CD4-positive, alpha-beta T cell treated with Interleukin-4 for 4 hours (primary cell): ENCODE results near the gene INTS7.
"Not testable (repeated sequence)": the region's sequence is repeated elsewhere in the genome, so short reads cannot be mapped to it uniquely, and the experiment has no call there.

ENCODE experiments used
- DNase-seq: peaks from one replicate; pipeline ENCODE4 v3.0.0-alpha.2; 2020

The INTS7 gene

DNA sequence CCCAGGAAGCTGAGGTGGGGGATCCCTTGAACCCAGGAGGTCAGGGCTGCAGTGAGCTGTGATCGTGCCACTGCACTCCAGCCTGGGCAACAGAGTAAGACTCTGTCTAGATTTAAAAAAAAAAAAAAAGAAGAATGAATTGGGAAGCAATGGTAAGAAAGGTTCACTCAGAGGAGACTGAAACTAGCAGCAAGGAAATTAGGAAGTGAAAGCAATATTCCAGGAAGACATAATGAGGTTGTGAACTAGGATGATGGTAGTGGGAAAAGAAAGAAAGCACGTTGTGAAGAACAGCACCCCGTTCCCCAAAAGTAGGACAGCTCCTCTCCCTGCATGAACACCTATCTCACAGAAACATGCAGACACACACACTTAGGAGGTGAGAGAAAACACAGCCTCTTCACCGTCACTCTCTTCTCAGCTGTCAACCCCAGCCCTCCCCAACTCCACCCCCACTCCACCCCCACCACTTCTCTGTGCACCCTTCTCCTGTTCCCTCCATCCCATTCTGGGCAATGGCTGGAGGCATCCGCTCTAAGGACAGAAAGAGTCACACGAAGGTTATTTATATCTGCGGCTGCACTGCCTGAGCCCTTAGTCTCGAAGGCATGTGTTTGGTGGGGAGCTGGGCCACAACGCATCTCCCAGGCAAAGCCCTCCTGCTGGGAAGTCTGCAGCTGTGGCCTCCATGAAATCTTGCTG lies 103.0 kb downstream of the INTS7 start:
- DNase-seq = no peak

GRCh38 chr1:211929683-211930082 lies 105.7 kb downstream of the INTS7 start:
- no peak for DNase-seq

DNA sequence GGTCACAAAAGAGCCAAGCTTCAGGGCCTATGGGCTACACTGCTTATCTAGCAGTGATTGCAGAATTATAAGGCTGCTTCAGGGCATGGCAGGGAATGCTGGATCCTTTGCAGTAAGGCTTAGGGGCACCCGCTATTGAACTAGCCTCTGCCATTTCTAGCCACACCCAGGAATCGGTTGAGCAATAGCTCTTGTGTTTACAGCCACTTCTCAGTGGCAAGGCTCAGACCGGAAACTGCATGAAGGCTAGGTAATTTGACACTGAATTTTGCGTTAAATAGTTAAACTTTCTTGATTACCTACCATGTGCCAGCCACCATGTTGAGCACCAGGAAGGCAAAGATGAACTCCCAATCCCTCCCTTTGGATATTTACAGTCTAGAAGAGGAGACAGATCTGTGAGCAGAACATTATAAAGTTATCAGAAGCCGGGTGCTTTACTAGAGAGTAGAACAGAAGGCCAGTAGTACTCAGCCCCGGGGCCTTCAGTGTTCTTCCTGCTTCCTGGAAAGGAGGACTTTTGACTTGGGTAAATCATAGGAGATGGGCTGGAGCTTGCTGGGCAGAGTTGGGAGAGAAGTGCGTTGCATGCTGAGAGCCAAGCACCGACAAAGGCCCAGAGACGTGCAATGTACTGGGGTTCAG lies 106.2 kb downstream of the INTS7 start:
- DNase-seq = no peak

GRCh38 chr1:211928290-211928801 lies 107.0 kb downstream of the INTS7 start:
- DNase-seq = no peak

DNA sequence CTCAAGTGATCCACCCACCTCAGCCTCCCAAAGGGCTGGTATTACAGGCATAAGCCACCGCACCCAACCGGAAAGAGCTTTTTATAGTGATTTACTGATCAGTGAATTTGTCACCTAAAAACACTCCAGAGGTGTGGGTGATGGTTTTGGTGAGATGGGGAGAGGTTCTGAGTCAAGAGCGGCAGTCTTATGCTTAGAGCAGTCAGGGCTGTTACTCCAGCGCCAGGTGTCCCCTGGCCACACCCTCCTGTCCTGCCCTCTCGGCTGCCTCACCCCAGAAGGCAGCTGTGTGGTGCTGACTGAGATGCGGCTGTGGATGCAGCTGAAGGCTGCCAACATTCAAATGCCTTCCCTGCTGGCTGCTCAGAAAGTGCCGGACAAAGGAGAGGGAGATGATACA lies 110.3 kb downstream of the INTS7 start:
- DNase-seq = no peak

GRCh38 chr1:211924256-211924655 lies 111.1 kb downstream of the INTS7 start:
- no peak for DNase-seq

GRCh38 chr1:211923095-211923494 lies 112.3 kb downstream of the INTS7 start:
- no peak for DNase-seq

GRCh38 chr1:211921579-211922095 lies 113.7 kb downstream of the INTS7 start:
- DNase-seq = no peak

DNA sequence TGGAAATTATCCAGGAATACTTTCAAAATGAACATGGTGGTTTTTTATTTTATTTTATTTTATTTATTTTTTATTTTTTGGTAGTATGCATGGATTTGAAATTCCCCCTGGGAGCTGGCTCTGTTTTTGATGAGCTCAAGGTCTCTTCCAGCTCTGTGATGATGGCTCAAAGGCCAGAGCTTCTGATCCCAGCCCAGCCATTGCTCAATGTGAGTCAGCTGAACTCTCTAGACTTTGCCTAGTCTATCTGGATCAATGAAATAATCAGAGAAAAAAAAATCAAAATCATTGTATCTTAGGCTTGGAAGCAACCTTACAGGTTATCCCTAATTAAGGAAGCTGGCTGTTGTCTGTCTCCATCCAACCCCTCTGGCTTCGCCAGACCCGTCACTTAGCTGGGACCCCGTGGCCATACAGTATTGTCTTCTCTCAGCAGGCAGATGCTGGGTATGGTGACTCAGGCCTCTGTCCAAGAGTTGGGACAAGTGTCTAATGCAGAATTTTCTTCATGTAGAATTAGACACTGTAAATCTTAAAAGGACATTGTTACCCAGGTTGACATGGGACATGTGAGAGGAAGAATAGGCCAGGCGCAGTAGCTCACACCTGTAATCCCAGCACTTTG lies 114.6 kb downstream of the INTS7 start:
- DNase-seq = no peak

DNA sequence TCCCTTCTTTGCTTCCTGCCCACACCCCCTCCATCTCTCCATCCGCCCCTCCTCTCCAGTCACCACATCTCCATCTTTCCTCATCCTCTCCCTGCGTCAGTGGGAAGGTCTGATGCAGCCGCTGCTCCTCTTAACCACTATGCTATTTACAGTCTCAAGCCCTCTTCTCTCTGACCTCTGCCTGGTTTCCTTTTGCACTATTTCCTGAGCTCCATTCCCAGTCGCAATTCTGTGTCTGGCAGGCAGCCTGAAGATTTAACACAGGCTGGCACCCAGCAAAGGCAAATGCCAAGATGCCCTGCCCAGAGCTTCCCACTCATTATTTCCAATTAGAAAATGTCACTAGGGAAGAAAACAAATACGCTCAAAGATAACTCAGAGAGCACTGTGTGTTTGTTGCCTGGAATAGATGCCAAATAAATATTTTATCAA lies 115.2 kb downstream of the INTS7 start:
- no peak for DNase-seq

DNA sequence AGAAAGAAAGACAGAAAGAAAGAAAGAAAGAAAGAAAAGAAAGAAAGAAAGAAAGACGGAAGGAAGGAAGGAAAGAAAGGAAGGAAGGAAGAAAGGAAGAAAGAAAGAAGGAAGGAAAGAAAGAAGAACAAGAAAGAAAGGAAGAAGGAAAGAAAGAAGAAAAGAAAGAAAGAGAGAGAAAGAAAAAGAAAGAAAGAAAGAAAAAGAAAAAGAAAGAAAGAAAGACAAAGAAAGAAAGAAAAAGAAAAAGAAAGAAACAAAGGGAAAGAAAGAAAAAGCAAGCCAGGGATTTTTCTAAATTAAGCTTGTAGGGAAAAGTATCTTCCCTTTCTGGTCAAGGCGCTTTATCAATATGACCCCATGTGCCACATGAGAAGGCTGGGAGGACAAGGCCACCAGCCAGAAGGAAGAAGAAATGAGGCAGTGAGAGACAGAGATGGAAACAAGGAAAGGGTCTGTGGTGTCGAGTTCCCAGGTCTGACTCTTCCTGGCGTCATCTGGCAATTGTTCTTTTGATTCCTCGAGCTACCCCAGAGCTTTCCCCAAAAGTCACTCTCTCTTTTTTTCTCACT lies 116.4 kb downstream of the INTS7 start:
- DNase-seq = no peak

DNA sequence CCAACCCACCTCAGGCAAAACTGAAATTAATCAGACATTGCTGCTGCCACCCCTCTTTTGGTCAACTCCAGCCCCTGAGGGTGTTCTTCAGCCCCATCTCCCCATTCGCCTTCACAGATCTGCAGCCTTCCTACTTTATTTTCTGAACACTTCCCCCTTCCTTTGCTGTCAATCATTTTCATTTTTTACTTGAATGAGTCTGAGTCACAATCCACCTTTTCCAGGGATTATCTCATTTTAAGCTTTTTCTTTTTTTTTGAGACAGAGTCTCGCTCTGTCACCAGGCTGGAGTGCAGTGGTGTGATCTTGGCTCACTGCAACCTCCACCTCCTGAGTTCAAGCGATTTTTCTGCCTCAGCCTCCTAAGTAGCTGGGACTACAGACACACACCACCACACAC lies 118.9 kb downstream of the INTS7 start:
- not testable (repeated sequence) for DNase-seq

DNA sequence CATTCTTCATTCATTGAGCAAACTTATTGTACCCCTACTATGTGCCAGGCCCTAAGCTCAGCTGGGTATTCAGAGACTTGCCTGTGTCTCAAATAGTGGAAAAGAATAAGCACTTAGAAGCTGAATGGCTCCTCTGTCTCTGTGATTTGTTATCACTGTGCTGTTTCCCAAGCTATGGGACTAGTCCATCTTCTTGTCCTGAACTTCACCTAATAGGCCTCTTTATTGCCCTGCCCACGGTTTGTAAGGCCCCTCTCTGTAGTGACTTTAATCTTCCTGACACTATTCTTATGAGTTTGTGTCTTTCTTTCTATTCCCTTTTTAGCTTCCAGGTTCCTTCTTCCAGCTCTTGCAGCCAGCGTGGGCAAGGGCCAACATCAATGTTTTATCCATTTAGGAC lies 119.4 kb downstream of the INTS7 start:
- DNase-seq = no peak

GRCh38 chr1:211912844-211913432 lies 122.4 kb downstream of the INTS7 start:
- DNase-seq = no peak

- DNase-seq = no peak
Measured at GRCh38 chr1:211912038-211912437, 123.3 kb downstream of the INTS7 start.

GRCh38 chr1:211910913-211911485 lies 124.4 kb downstream of the INTS7 start:
- DNase-seq = no peak

GRCh38 chr1:211910113-211910884 lies 125.1 kb downstream of the INTS7 start:
- no peak for DNase-seq

- DNase-seq = no peak
Measured at GRCh38 chr1:211909395-211909794, 126.0 kb downstream of the INTS7 start.

- DNase-seq = no peak
Measured at GRCh38 chr1:211908951-211909350, 126.4 kb downstream of the INTS7 start.

DNA sequence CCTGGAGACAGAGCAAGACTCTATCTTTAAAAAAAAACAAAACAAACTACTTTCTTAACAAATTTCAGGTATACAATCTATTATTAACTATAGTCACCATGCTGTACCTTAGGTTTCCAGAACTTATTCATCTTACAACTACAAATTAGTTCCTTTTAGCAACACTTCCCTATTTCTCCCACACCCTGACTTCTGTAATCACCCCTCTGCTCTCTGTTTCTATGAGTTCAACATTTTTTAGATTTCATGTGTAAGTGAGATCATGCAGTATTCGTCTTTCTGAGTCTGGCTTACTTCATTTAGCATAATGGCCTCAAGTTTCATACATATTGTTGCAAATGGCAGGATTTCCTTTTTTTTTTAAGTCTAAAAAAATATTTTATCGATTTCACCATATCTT lies 126.9 kb downstream of the INTS7 start:
- no peak for DNase-seq

DNA sequence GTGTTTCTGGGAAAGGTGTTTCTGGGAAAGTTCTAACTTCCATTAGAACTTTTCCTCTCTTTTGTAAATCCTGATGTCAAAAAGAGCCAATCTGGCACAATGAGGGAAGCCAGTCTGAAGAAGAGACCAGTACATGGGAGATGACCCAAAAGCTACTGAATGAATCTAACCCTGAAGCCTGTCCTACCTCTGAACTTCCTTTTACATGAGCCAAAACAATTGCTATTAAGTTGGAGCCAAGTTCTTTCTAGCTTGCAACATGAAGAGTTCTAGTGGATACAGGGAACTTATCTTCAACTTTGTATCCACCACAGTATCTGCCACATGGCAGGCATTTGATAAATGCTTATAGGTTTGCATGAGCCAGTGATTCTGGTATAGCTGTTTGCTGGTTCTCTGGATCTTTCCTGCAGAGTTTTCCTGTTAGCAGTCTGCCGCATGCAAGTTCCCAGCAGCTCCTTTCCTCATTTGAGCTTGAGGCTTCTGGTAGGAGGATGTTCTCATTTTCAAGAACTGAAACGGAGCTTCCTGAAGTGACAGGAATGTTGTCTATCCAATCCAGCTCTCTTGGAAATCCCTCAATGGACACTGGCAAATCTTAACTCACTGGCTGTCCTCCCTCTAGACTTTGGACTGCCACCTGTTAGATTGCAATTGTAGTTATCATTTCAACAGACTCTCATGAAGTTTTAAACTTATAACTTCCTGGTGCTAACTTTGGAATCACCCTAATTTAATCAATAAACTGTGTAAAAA lies 131.7 kb downstream of the INTS7 start:
- no peak for DNase-seq
